H1 (cell line): Measurements from ENCODE around the gene ISG20L2. TPM values are rescaled to one million over a fixed set of nuclear protein-coding genes. Genes with fewer than 3 reads are reported as not detected.

Source experiments
- CTCF ChIA-PET: fragments of 300-600 bp; sonication (Branson Sonifier 250); formaldehyde crosslinking; loops from one replicate; lab custom pipeline; 2021; ENCODE audit not compliant: partially characterized antibody; lab: Charles Lee
- POLR2A ChIA-PET: fragments of 300-600 bp; sonication (Branson Sonifier 250); formaldehyde crosslinking; loops from one replicate; lab custom pipeline; 2021; ENCODE audit warnings: inconsistent platforms; ENCODE audit not compliant: partially characterized antibody; lab: Charles Lee
- DNase-seq, 2 experiments: peaks; one replicate each; pipeline versions ENCODE4 v3.0.0 to v3.0.0-alpha.2; 2010 to 2022; ENCODE audit warnings: low spot score in 2 of 2, low read depth in 1 of 2, mixed read lengths in 1 of 2
- FAIRE-seq: peaks from 2 replicates; lab custom pipeline; 2011; peaks lifted over from hg19 to GRCh38; lab: Jason Lieb, UNC
- H2AFZ ChIP-seq: 2 replicates; pipeline ENCODE4 v1.8.1; 2012; ENCODE audit warnings: low read length, inconsistent platforms
- H2AK5ac ChIP-seq: 2 replicates; pipeline ENCODE4 v1.6.1; 2013; ENCODE audit warnings: low read depth, low read length
- H2BK120ac ChIP-seq: replicated peaks from 2 replicates; pipeline ENCODE3; 2013; ENCODE audit warnings: low read depth, low read length, inconsistent platforms
- H2BK12ac ChIP-seq: 2 replicates; pipeline ENCODE4 v1.6.1; 2013; ENCODE audit warnings: low read depth, low read length
- H2BK15ac ChIP-seq: 2 replicates; pipeline ENCODE4 v1.6.1; 2013; ENCODE audit warnings: low read length
- H2BK20ac ChIP-seq: 2 replicates; pipeline ENCODE4 v1.6.1; 2013; ENCODE audit warnings: low read length
- H2BK5ac ChIP-seq: 2 replicates; pipeline ENCODE4 v1.6.1; 2013; ENCODE audit warnings: low read depth, low read length
- H3K14ac ChIP-seq: 2 replicates; pipeline ENCODE4 v1.6.1; 2013; ENCODE audit warnings: inconsistent platforms; ENCODE audit not compliant: insufficient read length
- H3K18ac ChIP-seq: 2 replicates; pipeline ENCODE4 v1.6.1; 2013; ENCODE audit warnings: low read length; ENCODE audit errors: extremely low read depth
- H3K23ac ChIP-seq: 2 replicates; pipeline ENCODE4 v1.6.1; 2013; ENCODE audit warnings: inconsistent platforms; ENCODE audit not compliant: insufficient read length
- H3K23me2 ChIP-seq: 2 replicates; pipeline ENCODE4 v1.6.1; 2013; ENCODE audit warnings: low read depth, low read length
- H3K27ac ChIP-seq: 2 replicates; pipeline ENCODE4 v1.6.1; 2011; ENCODE audit warnings: low read depth, low read length, inconsistent platforms
- H3K27me3 ChIP-seq, 4 experiments: replicated peaks in 1 of 4; 1 replicate in 1 of 4; 2 replicates in 3 of 4; pipeline versions ENCODE4 v1.6.1 to v1.8.1; 2011 to 2013; ENCODE audit warnings: low read length in 3 of 4, mild to moderate bottlenecking in 3 of 4, inconsistent platforms in 2 of 4, mixed read lengths in 2 of 4, moderate library complexity in 1 of 4; ENCODE audit not compliant: control insufficient read depth in 3 of 4, insufficient read depth in 3 of 4; ENCODE audit errors: extremely low read depth in 1 of 4
- H3K36me3 ChIP-seq, 4 experiments: 2 replicates each; pipeline versions ENCODE4 v1.6.1 to v1.8.1; 2011 to 2013; ENCODE audit warnings: mild to moderate bottlenecking in 4 of 4, low read length in 3 of 4, moderate library complexity in 2 of 4, control low read depth in 1 of 4, inconsistent platforms in 1 of 4; ENCODE audit not compliant: insufficient read depth in 4 of 4, control insufficient read depth in 2 of 4
- H3K4ac ChIP-seq: replicated peaks from 2 replicates; pipeline ENCODE3; 2013; ENCODE audit warnings: low read length, low read depth, mixed read lengths, inconsistent platforms; ENCODE audit not compliant: insufficient read length
- H3K4me1 ChIP-seq, 4 experiments: replicated peaks in 1 of 4; 1 replicate in 1 of 4; 2 replicates in 3 of 4; pipeline versions ENCODE4 v1.6.1 to v1.8.1; 2011 to 2013; ENCODE audit warnings: low read length in 3 of 4, inconsistent platforms in 2 of 4, mixed read lengths in 1 of 4; ENCODE audit not compliant: insufficient read depth in 4 of 4, control insufficient read depth in 3 of 4
- H3K4me2 ChIP-seq, 2 experiments: 2 replicates each; pipeline versions ENCODE4 v1.6.1 to v1.8.1; 2011 to 2013; ENCODE audit warnings: low read depth in 2 of 2, low read length in 2 of 2, control low read depth in 1 of 2, inconsistent platforms in 1 of 2, mild to moderate bottlenecking in 1 of 2; ENCODE audit not compliant: insufficient read depth in 1 of 2
- H3K4me3 ChIP-seq, 4 experiments: fragments of 200-600, 300-600 bp in 1 of 4; sonication (generic), shearing (Covaris generic), sonication (Bioruptor Twin) in 1 of 4; 2 replicates each; pipeline versions ENCODE4 v1.5.1 to v1.8.1; 2011 to 2016; ENCODE audit warnings: low read length in 4 of 4, low read depth in 3 of 4, control low read depth in 2 of 4, inconsistent platforms in 2 of 4, mild to moderate bottlenecking in 2 of 4, mixed read lengths in 1 of 4, moderate library complexity in 1 of 4; ENCODE audit not compliant: insufficient read depth in 2 of 4; ENCODE audit errors: extremely low read depth in 1 of 4
- H3K56ac ChIP-seq: replicated peaks from 2 replicates; pipeline ENCODE3; 2013; ENCODE audit warnings: low read depth, mild to moderate bottlenecking, mixed read lengths, low read length, inconsistent platforms; ENCODE audit not compliant: insufficient read length
- H3K79me1 ChIP-seq: 2 replicates; pipeline ENCODE4 v1.6.1; 2013; ENCODE audit warnings: low read depth, low read length, control low read depth
- H3K79me2 ChIP-seq, 2 experiments: 2 replicates each; pipeline versions ENCODE4 v1.6.1 to v1.8.1; 2012 to 2013; ENCODE audit warnings: low read length in 2 of 2, mild to moderate bottlenecking in 2 of 2, inconsistent platforms in 1 of 2; ENCODE audit not compliant: insufficient read depth in 2 of 2, control insufficient read depth in 1 of 2
- H3K9ac ChIP-seq, 4 experiments: replicated peaks in 1 of 4; 1 replicate in 1 of 4; 2 replicates in 3 of 4; pipeline versions ENCODE4 v1.6.1 to v1.8.1; 2011 to 2013; ENCODE audit warnings: low read depth in 3 of 4, low read length in 3 of 4, control low read depth in 2 of 4, mild to moderate bottlenecking in 2 of 4, moderate library complexity in 2 of 4, inconsistent platforms in 1 of 4; ENCODE audit errors: extremely low read depth in 1 of 4
- H3K9me3 ChIP-seq, 2 experiments: 2 replicates each; pipeline versions ENCODE4 v1.6.1 to v1.8.1; 2012 to 2013; ENCODE audit warnings: mild to moderate bottlenecking in 2 of 2, moderate library complexity in 2 of 2, control low read depth in 1 of 2, inconsistent platforms in 1 of 2, low read depth in 1 of 2, low read length in 1 of 2, mixed read lengths in 1 of 2; ENCODE audit not compliant: insufficient read depth in 2 of 2
- H4K20me1 ChIP-seq, 2 experiments: replicated peaks in 1 of 2; 2 replicates each; pipeline versions ENCODE3 to v1.8.1; 2011 to 2013; ENCODE audit warnings: inconsistent platforms in 2 of 2, low read length in 2 of 2, mild to moderate bottlenecking in 1 of 2; ENCODE audit not compliant: insufficient read depth in 2 of 2, control insufficient read depth in 1 of 2
- H4K5ac ChIP-seq: 2 replicates; pipeline ENCODE4 v1.6.1; 2013; ENCODE audit warnings: low read length, low read depth, mixed read lengths, inconsistent platforms; ENCODE audit not compliant: insufficient read length
- H4K8ac ChIP-seq: 2 replicates; pipeline ENCODE4 v1.8.0; 2013; ENCODE audit warnings: mild to moderate bottlenecking, moderate library complexity, low read length, inconsistent platforms; ENCODE audit not compliant: insufficient read depth; ENCODE audit errors: extremely low read depth
- H4K91ac ChIP-seq: replicated peaks from 2 replicates; pipeline ENCODE3; 2013; ENCODE audit warnings: low read length, mixed read lengths, inconsistent platforms; ENCODE audit not compliant: insufficient read length
- GABPA ChIP-seq: IDR thresholded peaks from 2 replicates; pipeline ENCODE4 v1.6.1; 2011; ENCODE audit warnings: mild to moderate bottlenecking, low read length, moderate library complexity, borderline replicate concordance; ENCODE audit not compliant: insufficient read depth
- HDAC2 ChIP-seq, 2 experiments: fragments of 300-600 bp in 1 of 2; sonication (generic) in 1 of 2; IDR thresholded peaks; 2 replicates each; pipeline ENCODE4 v1.6.1; 2011 to 2012; ENCODE audit warnings: low read depth in 2 of 2, low read length in 2 of 2, mild to moderate bottlenecking in 2 of 2, moderate library complexity in 2 of 2, borderline replicate concordance in 1 of 2, inconsistent platforms in 1 of 2
- MAX ChIP-seq: IDR thresholded peaks from 2 replicates; pipeline ENCODE4 v1.6.1; 2012; ENCODE audit warnings: inconsistent platforms
- NRF1 ChIP-seq: IDR thresholded peaks from 2 replicates; pipeline ENCODE4 v1.6.1; 2011; ENCODE audit warnings: mild to moderate bottlenecking, low read depth, low read length, improper control_type of control experiment
- RBBP5 ChIP-seq: IDR thresholded peaks from 2 replicates; pipeline ENCODE4 v1.7.1; 2012; ENCODE audit warnings: low read depth, mild to moderate bottlenecking, inconsistent platforms, low read length, moderate library complexity, borderline replicate concordance
- SIN3A ChIP-seq, 2 experiments: IDR thresholded peaks in 1 of 2; conservative IDR thresholded peaks in 1 of 2; 2 replicates each; pipeline ENCODE4 v1.6.1; 2011 to 2012; ENCODE audit warnings: low read length in 2 of 2, improper control_type of control experiment in 1 of 2, low read depth in 1 of 2, mild to moderate bottlenecking in 1 of 2
- SRF ChIP-seq: IDR thresholded peaks from 2 replicates; pipeline ENCODE4 v1.6.1; 2011; ENCODE audit warnings: mild to moderate bottlenecking, low read depth, low read length, moderate library complexity
- whole genome bisulfite sequencing, 2 experiments: shearing (Covaris generic) in 1 of 2; methylation state at CpG; one replicate each; pipeline versions ENCODE4 v1.1.6 to v1.1.7; 2013 to 2015; ENCODE audit warnings: low lambda C conversion rate in 2 of 2, mixed read lengths in 2 of 2, inconsistent platforms in 1 of 2, low coverage in 1 of 2, missing lambda C conversion rate in 1 of 2; ENCODE audit not compliant: insufficient replicate concordance in 2 of 2, insufficient coverage in 1 of 2, insufficient read length in 1 of 2; ENCODE audit errors: extremely low coverage in 1 of 2, missing lambda C conversion rate in 1 of 2; 5-methylcytosine and 5-hydroxymethylcytosine counted together
- polyA plus RNA-seq, 7 experiments: library from polyadenylated mRNA; depleted of rRNA in 3 of 7; stranded (reverse) in 5 of 7; unstranded in 2 of 7; fragments of >200 nt in 5 of 7; fragments of 200-250 nt in 2 of 7; gene quantifications; 1 replicate in 5 of 7; 2 replicates in 1 of 7; 4 replicates in 1 of 7; pipeline versions ENCODE4 v1.2.1 to v1.2.3, GENCODE V29; 2011 to 2013; ENCODE audit warnings: missing spikeins in 2 of 7, mixed read lengths in 2 of 7
- total RNA-seq: library from RNA; stranded (reverse); fragmentation: NEBNext Ultra II Directional; extraction: Animal tissue kit (Norgen Biotek cat#: 25700); gene quantifications from 2 replicates; pipeline ENCODE4 v1.2.1, GENCODE V29; 2021

Gene ISG20L2
- total and polyA plus RNA-seq, 2 of the 8 experiments (the other 6 are each of a cell fraction or from before 2014, with no cell fraction given) = 47.5 to 53.0 TPM

DNA sequence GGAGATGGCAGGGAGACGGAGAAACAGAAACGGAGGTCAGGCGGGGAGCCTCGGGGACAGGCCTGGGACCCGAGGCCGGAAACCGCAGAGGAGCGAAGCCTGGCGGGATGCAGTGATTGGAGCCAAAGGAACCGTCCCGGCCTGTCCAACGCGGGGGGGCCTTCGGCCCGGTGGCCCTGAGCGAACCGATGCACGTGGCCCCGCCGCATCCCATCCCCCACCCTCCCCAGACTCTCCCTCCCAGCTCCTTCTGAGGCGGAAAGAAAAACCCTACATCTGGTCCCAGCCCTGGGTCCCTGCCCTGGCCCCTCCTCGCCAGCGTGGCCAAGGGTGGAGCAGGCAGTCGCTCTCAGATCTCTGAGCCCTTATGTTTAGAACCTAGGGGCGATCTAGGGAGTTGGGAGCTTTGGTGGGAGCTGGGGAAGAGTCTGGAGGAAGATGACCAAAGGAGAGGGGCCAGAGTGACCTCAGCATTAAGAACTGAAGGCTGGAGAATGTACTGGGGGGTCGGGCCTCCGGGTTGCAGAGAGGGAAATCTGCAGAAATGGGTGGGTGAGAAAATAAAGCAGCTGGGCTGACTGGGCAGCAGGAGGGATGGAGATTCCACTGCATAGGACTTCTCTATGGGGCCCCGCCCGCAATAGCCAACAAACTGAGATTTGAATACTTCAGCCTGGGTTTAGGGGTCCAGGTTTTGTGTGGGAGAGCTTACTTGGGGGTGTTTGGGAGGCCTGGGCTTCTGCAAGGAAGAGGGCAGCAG is 21.7 kb downstream of the ISG20L2 start:
- H3K4ac ChIP-seq = peak overlapping the region; percentile 97
- FAIRE-seq = no peak
- peak overlapping the region; percentile 45 for H2BK120ac ChIP-seq
- peaks cover 31% of the 10 kb centered on the region; the same call in 1 of the 2 replicates for H3K23me2 ChIP-seq
- ChIA-PET POLR2A (interaction anchor here (0.6 to 16.9 kb wide), 22 partner anchors 9 to 848 kb away, joined by 3 to 530 read pairs (median 6); partner anchors contain the start of genes HDGF, ISG20L2, METTL25B and MRPL24), CTCF (interaction anchor here (0.5 to 66.0 kb wide), 16 partner anchors 2 to 184 kb away, joined by 3 to 4284 read pairs (median 8); partner anchors contain the start of genes BCAN, CRABP2, HDGF and INSRR)
- H3K18ac ChIP-seq = peak overlapping the region; percentile 86
- no peak overlapping the region for H2AFZ ChIP-seq
- peak overlapping the region; percentile 85 for H4K8ac ChIP-seq
- peak overlapping the region in 3 of 4 experiments; percentile 26 to 60 (median 59); a peak in 5 of 7 replicates for H3K9ac ChIP-seq
- peak overlapping the region; percentile 95 for H4K5ac ChIP-seq
- no peak overlapping the region for H3K14ac ChIP-seq
- H3K4me1 ChIP-seq = peaks cover 30 to 64% (median 48%) of the 10 kb centered on the region in 4 experiments
- H3K4me2 ChIP-seq = peak overlapping the region; percentile 77 to 94
- no peaks in the 10 kb centered on the region for H3K9me3 ChIP-seq
- H2BK20ac ChIP-seq = peak overlapping the region; percentile 95
- H3K79me2 ChIP-seq = peaks cover 7 to 24% of the 10 kb centered on the region in 2 experiments; a peak in 2 of 4 replicates
- WGBS, 2 experiments = 2% methylated on average over 29 of the region's 29 CpGs; no CpG with 5 or more reads in 1 of the 2 experiments
- H2BK15ac ChIP-seq = peak overlapping the region; percentile 81; the same call in 1 of the 2 replicates
- H4K91ac ChIP-seq = peak overlapping the region; percentile 99
- peaks cover 0 to 19% (median 8%) of the 10 kb centered on the region in 4 experiments; a peak in 4 of 7 replicates for H3K27me3 ChIP-seq
- H3K27ac ChIP-seq = peak overlapping the region; percentile 79
- peak overlapping the region; percentile 45; the same call in 1 of the 2 replicates for H2AK5ac ChIP-seq
- peak in 1 of 2 experiments; percentile 58 for DNase-seq
- H3K56ac ChIP-seq = peak overlapping the region; percentile 55
- no peak overlapping the region for H3K23ac ChIP-seq
- H4K20me1 ChIP-seq = peaks cover 4 to 10% of the 10 kb centered on the region in 2 experiments
- H3K36me3 ChIP-seq = peaks cover 0 to 3% (median 0%) of the 10 kb centered on the region in 4 experiments; a peak in 1 of 8 replicates
- H3K4me3 ChIP-seq = peak overlapping the region; percentile 50 to 80 (median 70)
- no peak for TF ChIP-seq SIN3A (conservative IDR thresholded peaks at IDR 0.05 in 1 of 2, IDR thresholded peaks at IDR 0.05 in 1 of 2; ENCODE audit: low read depth in 1 of 2, low read length in 2 of 2)
- TF ChIP-seq MAX = peak; percentile 86
- no peak for TF ChIP-seq NRF1
- no peak for TF ChIP-seq SRF
- TF ChIP-seq GABPA = 0 out of 2 replicates have a peak, but pooled peaks have one; percentile 51
- peak; percentile 54; the same call in 1 of the 2 replicates for TF ChIP-seq RBBP5
- 0 out of 4 replicates have a peak, but pooled peaks of 1 of the 2 experiments have one; percentile 35 for TF ChIP-seq HDAC2 (IDR thresholded peaks at IDR 0.05; ENCODE audit: borderline replicate concordance in 1 of 2, low read depth in 2 of 2, low read length in 2 of 2)
- TF ChIP-seq, all 59 proteins: peak for 4
- H2BK5ac ChIP-seq = peak overlapping the region; percentile 99
- peak overlapping the region; percentile 96; the same call in 1 of the 2 replicates for H2BK12ac ChIP-seq
- H3K79me1 ChIP-seq = no peaks in the 10 kb centered on the region
